Measurements from ENCODE around the gene WWOX.

DNA sequence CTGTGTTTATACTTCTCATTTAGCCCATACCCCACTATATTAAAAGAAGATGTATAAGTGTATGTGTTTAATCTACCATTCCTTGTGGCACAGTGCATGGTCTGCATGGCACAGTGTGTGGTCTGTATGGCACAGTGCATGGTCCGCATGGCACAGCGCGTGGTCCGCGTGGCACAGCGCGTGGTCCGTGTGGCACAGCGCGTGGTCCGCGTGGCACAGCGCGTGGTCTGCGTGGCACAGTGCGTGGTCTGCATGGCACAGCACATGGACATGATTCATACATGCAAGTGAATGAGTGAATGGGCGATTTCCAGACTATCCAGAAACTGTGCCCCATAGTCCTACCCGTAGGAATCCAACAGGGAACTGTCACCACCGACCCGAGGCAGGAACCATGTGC, 868.5 kb downstream of the WWOX start:
- TF ChIP-seq TAF1 (IDR thresholded peaks at IDR 0.05; ENCODE audit: low read depth, low read length), result no peak
- no peak for TF ChIP-seq POLR2A (IDR thresholded peaks at IDR 0.05; ENCODE audit: low read depth, low read length)
- no peak for TF ChIP-seq POLR2AphosphoS5 (IDR thresholded peaks at IDR 0.05; ENCODE audit: low read depth, low read length)
- TF ChIP-seq SPI1 (IDR thresholded peaks at IDR 0.05; ENCODE audit: low read depth, low read length), result no peak
- no peak for TF ChIP-seq POU2F2 (IDR thresholded peaks at IDR 0.05; ENCODE audit: low read depth, low read length)

Data from GM12891 (cell line).